Central memory CD8-positive, alpha-beta T cell (primary cell): ENCODE results near the gene NADK2.

Source experiments
- ATAC-seq: fragments of 150-1000 bp; cut with Tn5 transposase; replicated peaks from 2 replicates; pipeline ENCODE4 v1.10.0; 2022; ENCODE audit warnings: mild to moderate bottlenecking, moderate FRiP score, moderate number of reproducible peaks; ENCODE audit not compliant: poor library complexity, severe bottlenecking; ENCODE audit errors: extremely low read depth
- DNase-seq, 2 donors: peaks; one replicate each; pipeline ENCODE4 v3.0.0; 2021; ENCODE audit warnings: low spot score in 2 of 2
- H3K27ac Mint-ChIP-seq: one replicate; pipeline ENCODE4 v1.8.0; 2022; ENCODE audit warnings: low read depth, mild to moderate bottlenecking, moderate library complexity, mixed read lengths
- H3K27me3 Mint-ChIP-seq: one replicate; pipeline ENCODE4 v1.8.0; 2022; ENCODE audit warnings: mixed read lengths
- H3K36me3 Mint-ChIP-seq: one replicate; pipeline ENCODE4 v1.8.0; 2022; ENCODE audit warnings: mild to moderate bottlenecking, moderate library complexity, mixed read lengths; ENCODE audit not compliant: insufficient read depth
- H3K4me1 Mint-ChIP-seq: one replicate; pipeline ENCODE4 v1.8.0; 2022; ENCODE audit warnings: mixed read lengths
- H3K4me3 Mint-ChIP-seq: one replicate; pipeline ENCODE4 v1.8.0; 2022; ENCODE audit warnings: mild to moderate bottlenecking, moderate library complexity, mixed read lengths
- H3K9me3 Mint-ChIP-seq: one replicate; pipeline ENCODE4 v1.8.0; 2022; ENCODE audit warnings: mixed read lengths

NADK2 gene

GRCh38 chr5:36240779-36241630, 720 bp downstream of the NADK2 start:
- peak overlapping the region; percentile 94 for H3K27ac Mint-ChIP-seq
- DNase-seq (peak in 1 of 2 donors; percentile 12), ATAC-seq (no peak)
- peaks cover 47% of the 10 kb centered on the region for H3K4me1 Mint-ChIP-seq
- no peaks in the 10 kb centered on the region for H3K27me3 Mint-ChIP-seq
- no peaks in the 10 kb centered on the region for H3K9me3 Mint-ChIP-seq
- peaks cover 8% of the 10 kb centered on the region for H3K36me3 Mint-ChIP-seq
- H3K4me3 Mint-ChIP-seq: peak overlapping the region; percentile 79

GRCh38 chr5:36239370-36240293, 2.1 kb downstream of the NADK2 start:
- peaks cover 47% of the 10 kb centered on the region for H3K4me1 Mint-ChIP-seq
- no peaks in the 10 kb centered on the region for H3K9me3 Mint-ChIP-seq
- H3K36me3 Mint-ChIP-seq: peaks cover 8% of the 10 kb centered on the region
- H3K27ac Mint-ChIP-seq: peak overlapping the region; percentile 45
- no peak for ATAC-seq
- no peaks in the 10 kb centered on the region for H3K27me3 Mint-ChIP-seq
- DNase-seq: no peak
- H3K4me3 Mint-ChIP-seq: peak overlapping the region; percentile 79

GRCh38 chr5:36238502-36239295, 3.0 kb downstream of the NADK2 start:
- H3K4me1 Mint-ChIP-seq: peaks cover 43% of the 10 kb centered on the region
- ATAC-seq (no peak), DNase-seq (no peak)
- H3K27ac Mint-ChIP-seq: no peak overlapping the region
- H3K27me3 Mint-ChIP-seq: no peaks in the 10 kb centered on the region
- no peak overlapping the region for H3K4me3 Mint-ChIP-seq
- H3K9me3 Mint-ChIP-seq: no peaks in the 10 kb centered on the region
- peaks cover 8% of the 10 kb centered on the region for H3K36me3 Mint-ChIP-seq

- Mint-ChIP-seq H3K4me3 (no peak overlapping the region), H3K36me3 (peaks cover 8% of the 10 kb centered on the region), H3K9me3 (no peaks in the 10 kb centered on the region), H3K27me3 (no peaks in the 10 kb centered on the region), H3K4me1 (peaks cover 42% of the 10 kb centered on the region), H3K27ac (no peak overlapping the region)
- no peak for DNase-seq
- no peak for ATAC-seq
These were observed 4.0 kb downstream of the NADK2 start for GRCh38 chr5:36237751-36238150.

GRCh38 chr5:36236801-36237200, 4.9 kb downstream of the NADK2 start:
- no peaks in the 10 kb centered on the region for H3K9me3 Mint-ChIP-seq
- no peak overlapping the region for H3K27ac Mint-ChIP-seq
- ATAC-seq: no peak
- H3K4me3 Mint-ChIP-seq: no peak overlapping the region
- peaks cover 39% of the 10 kb centered on the region for H3K4me1 Mint-ChIP-seq
- no peak for DNase-seq
- H3K36me3 Mint-ChIP-seq: peaks cover 4% of the 10 kb centered on the region
- no peaks in the 10 kb centered on the region for H3K27me3 Mint-ChIP-seq

- DNase-seq (no peak), ATAC-seq (no peak)
- Mint-ChIP-seq H3K36me3 (no peaks in the 10 kb centered on the region), H3K27me3 (no peaks in the 10 kb centered on the region), H3K9me3 (no peaks in the 10 kb centered on the region), H3K4me1 (peaks cover 25% of the 10 kb centered on the region), H3K4me3 (no peak overlapping the region), H3K27ac (no peak overlapping the region)
These were observed 9.2 kb downstream of the NADK2 start for GRCh38 chr5:36232533-36232932.

- Mint-ChIP-seq H3K4me3 (no peak overlapping the region), H3K9me3 (no peaks in the 10 kb centered on the region), H3K27me3 (no peaks in the 10 kb centered on the region), H3K27ac (no peak overlapping the region), H3K36me3 (peaks cover 3% of the 10 kb centered on the region), H3K4me1 (peaks cover 17% of the 10 kb centered on the region)
- ATAC-seq (no peak), DNase-seq (no peak)
These were observed 11.5 kb downstream of the NADK2 start for GRCh38 chr5:36230151-36230790.

GRCh38 chr5:36228505-36228904, 13.2 kb downstream of the NADK2 start:
- Mint-ChIP-seq H3K4me3 (no peak overlapping the region), H3K27ac (no peak overlapping the region), H3K36me3 (peaks cover 11% of the 10 kb centered on the region), H3K9me3 (no peaks in the 10 kb centered on the region), H3K4me1 (peaks cover 17% of the 10 kb centered on the region), H3K27me3 (no peaks in the 10 kb centered on the region)
- ATAC-seq (no peak), DNase-seq (no peak)

GRCh38 chr5:36227046-36227445, 14.7 kb downstream of the NADK2 start:
- H3K4me3 Mint-ChIP-seq: no peak overlapping the region
- no peaks in the 10 kb centered on the region for H3K9me3 Mint-ChIP-seq
- DNase-seq: no peak
- H3K27me3 Mint-ChIP-seq: no peaks in the 10 kb centered on the region
- H3K4me1 Mint-ChIP-seq: peaks cover 9% of the 10 kb centered on the region
- peaks cover 11% of the 10 kb centered on the region for H3K36me3 Mint-ChIP-seq
- H3K27ac Mint-ChIP-seq: no peak overlapping the region
- ATAC-seq: no peak

GRCh38 chr5:36222620-36223019, 19.1 kb downstream of the NADK2 start:
- DNase-seq (no peak), ATAC-seq (no peak)
- Mint-ChIP-seq H3K4me1 (no peaks in the 10 kb centered on the region), H3K9me3 (no peaks in the 10 kb centered on the region), H3K27me3 (no peaks in the 10 kb centered on the region), H3K36me3 (peaks cover 23% of the 10 kb centered on the region), H3K4me3 (no peak overlapping the region), H3K27ac (no peak overlapping the region)

- peaks cover 20% of the 10 kb centered on the region for H3K36me3 Mint-ChIP-seq
These were observed 23.7 kb downstream of the NADK2 start for GRCh38 chr5:36217988-36218387.

GRCh38 chr5:36217567-36217966, 24.2 kb downstream of the NADK2 start:
- peaks cover 21% of the 10 kb centered on the region for H3K36me3 Mint-ChIP-seq
- no peaks in the 10 kb centered on the region for H3K9me3 Mint-ChIP-seq
- ATAC-seq: no peak
- no peaks in the 10 kb centered on the region for H3K4me1 Mint-ChIP-seq
- H3K27me3 Mint-ChIP-seq: no peaks in the 10 kb centered on the region
- H3K4me3 Mint-ChIP-seq: no peak overlapping the region
- DNase-seq: no peak
- H3K27ac Mint-ChIP-seq: no peak overlapping the region

More at GRCh38 chr5:36217988-36218387, 23.7 kb downstream of the NADK2 start:
- Mint-ChIP-seq H3K4me1 (no peaks in the 10 kb centered on the region), H3K27ac (no peak overlapping the region), H3K9me3 (no peaks in the 10 kb centered on the region), H3K4me3 (no peak overlapping the region), H3K27me3 (no peaks in the 10 kb centered on the region)
- no peak for ATAC-seq
- DNase-seq: no peak
